GM13977 (cell line): Measurements from ENCODE around the gene MECR.

Experiments
- DNase-seq: peaks from one replicate; pipeline ENCODE4 v3.0.0; 2012; ENCODE audit warnings: low spot score
- CTCF ChIP-seq: IDR thresholded peaks from 2 replicates; pipeline ENCODE4 v1.5.1; 2012; ENCODE audit warnings: mild to moderate bottlenecking, control low read depth; ENCODE audit not compliant: insufficient read depth; ENCODE audit errors: extremely low read depth, missing control alignments
- in situ Hi-C: fragments of 300-500 bp; cut with MboI; formaldehyde crosslinking; loops from one replicate; pipeline ENCODE4 v1.12.0; 2022; ENCODE audit warnings: low sequenced_read_pairs, low pct_unique_long_range_greater_than_20kb, mixed read lengths, inconsistent platforms; ENCODE audit not compliant: unreplicated experiment

MECR gene

GRCh38 chr1:29208442-29208841 is 22.3 kb downstream of the MECR start:
- in situ Hi-C loops: no loop called here
- TF ChIP-seq CTCF: no peak

GRCh38 chr1:29202584-29203340 is 28.0 kb downstream of the MECR start:
- in situ Hi-C loops: no loop called here
- peak; percentile 86 for DNase-seq
- TF ChIP-seq CTCF: peak; percentile 98

More at GRCh38 chr1:29208442-29208841, 22.3 kb downstream of the MECR start:
- DNase-seq: no peak

- DNase-seq: no peak
- TF ChIP-seq CTCF: no peak
- in situ Hi-C loops: no loop called here
Observed at GRCh38 chr1:29202053-29202452, 28.7 kb downstream of the MECR start.

GRCh38 chr1:29201595-29202051 is 29.1 kb downstream of the MECR start:
- in situ Hi-C loops: no loop called here
- no peak for TF ChIP-seq CTCF
- no peak for DNase-seq

- DNase-seq: no peak
- in situ Hi-C loops: no loop called here
- no peak for TF ChIP-seq CTCF
Observed at GRCh38 chr1:29200906-29201594, 29.7 kb downstream of the MECR start.

- in situ Hi-C loops: loop anchor here (10.0 kb wide), 1 partner anchor 313 kb away; no protein-coding TSS in a partner anchor
- no peak for DNase-seq
- TF ChIP-seq CTCF: no peak
Observed at GRCh38 chr1:29197993-29198392, 32.7 kb downstream of the MECR start.
